Measurements from ENCODE around the gene PCDHA7. TPM values are rescaled to one million over a fixed set of nuclear protein-coding genes. Genes with fewer than 3 reads are reported as not detected.
"Not testable (repeated sequence)": the region's sequence is repeated elsewhere in the genome, so short reads cannot be mapped to it uniquely, and the experiment has no call there.

The PCDHA7 gene
- total RNA-seq, 1 donor, result 0.18 TPM

- no peak for DNase-seq (ENCODE audit: low read depth)
- no peak overlapping the region for H3K4me3 ChIP-seq (ENCODE audit: low read depth, low read length)
- no peak for TF ChIP-seq CTCF (IDR thresholded peaks at IDR 0.05; ENCODE audit: insufficient read depth, low read length)
Observed at GRCh38 chr5:140796718-140797095, 37.4 kb upstream of the PCDHA7 start.

- peak; percentile 36 for DNase-seq (ENCODE audit: low read depth)
- peak within 1 kb of the TSS; percentile 38 for H3K4me3 ChIP-seq (ENCODE audit: low read depth, low read length)
Observed at GRCh38 chr5:140800816-140801493, 33.1 kb upstream of the PCDHA7 start, which contains the start of gene PCDHA3. PCDHA3 (plus strand) TSS chr5:140801057.

GRCh38 chr5:140801494-140801841 lies 32.6 kb upstream of the PCDHA7 start:
- no peak for DNase-seq (ENCODE audit: low read depth)
- peak; percentile 25 for TF ChIP-seq CTCF (IDR thresholded peaks at IDR 0.05; ENCODE audit: insufficient read depth, low read length)
- H3K4me3 ChIP-seq (ENCODE audit: low read depth, low read length), result no peak overlapping the region

More at GRCh38 chr5:140800816-140801493, 33.1 kb upstream of the PCDHA7 start, which contains the start of gene PCDHA3:
- TF ChIP-seq CTCF (IDR thresholded peaks at IDR 0.05; ENCODE audit: insufficient read depth, low read length), result peak; percentile 20

GRCh38 chr5:140802381-140802780 lies 31.7 kb upstream of the PCDHA7 start:
- H3K4me3 ChIP-seq (ENCODE audit: low read depth, low read length); DNase-seq (ENCODE audit: low read depth): not testable (repeated sequence)

GRCh38 chr5:140802781-140803271 lies 31.2 kb upstream of the PCDHA7 start:
- TF ChIP-seq CTCF (IDR thresholded peaks at IDR 0.05; ENCODE audit: insufficient read depth, low read length), result no peak
- DNase-seq (ENCODE audit: low read depth), result no peak

GRCh38 chr5:140806834-140807775 lies 27.0 kb upstream of the PCDHA7 start, which contains the start of gene PCDHA4:
PCDHA4 (plus strand) TSS chr5:140807068.
- DNase-seq (ENCODE audit: low read depth), result peak; percentile 16
- peak within 1 kb of the TSS; percentile 47 for H3K4me3 ChIP-seq (ENCODE audit: low read depth, low read length)
- TF ChIP-seq CTCF (IDR thresholded peaks at IDR 0.05; ENCODE audit: insufficient read depth, low read length), result peak; percentile 38

More at GRCh38 chr5:140802781-140803271, 31.2 kb upstream of the PCDHA7 start:
- H3K4me3 ChIP-seq (ENCODE audit: low read depth, low read length), result no peak overlapping the region

- not testable (repeated sequence) for H3K4me3 ChIP-seq (ENCODE audit: low read depth, low read length); DNase-seq (ENCODE audit: low read depth)
Observed at GRCh38 chr5:140808241-140808888, 25.7 kb upstream of the PCDHA7 start.
